ENCODE measurements around the gene RPEL1.
"Not testable (repeated sequence)": the region's sequence is repeated elsewhere in the genome, so short reads cannot be mapped to it uniquely, and the experiment has no call there.

The RPEL1 gene

DNA sequence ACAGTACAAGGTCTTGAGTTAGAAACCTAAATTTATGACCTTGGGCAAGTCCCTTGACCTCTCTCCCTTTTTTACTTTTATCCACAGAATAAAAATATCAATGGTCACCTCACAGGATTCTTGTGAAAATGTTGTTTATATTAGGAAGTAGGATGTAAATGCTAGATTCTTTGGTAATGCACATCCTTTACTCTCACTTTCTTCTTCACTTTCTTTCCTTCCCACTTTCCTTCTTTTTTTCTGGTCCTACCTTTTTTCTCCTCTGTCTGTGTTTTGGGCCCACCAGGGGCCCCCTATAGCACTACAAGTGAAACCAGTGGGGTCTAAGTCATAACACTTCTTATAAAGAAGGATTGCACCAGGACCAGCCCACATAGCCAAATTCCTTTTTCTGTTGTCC, 12.1 kb downstream of the RPEL1 start:
- no peak for DNase-seq (ENCODE audit: low read depth in 1 of 2, low spot score in 1 of 2)
- no peak overlapping the region for H3K27ac ChIP-seq (replicated peaks)
- H3K27me3 ChIP-seq (ENCODE audit: insufficient read depth, poor library complexity, severe bottlenecking) = no peaks in the 10 kb centered on the region
- no peak overlapping the region for H3K4me3 ChIP-seq (replicated peaks; ENCODE audit: insufficient read depth, low read length)
- no peak for TF ChIP-seq SPI1 (IDR thresholded peaks at IDR 0.05; ENCODE audit: borderline replicate concordance, low read depth)
- TF ChIP-seq, protein P1, sequence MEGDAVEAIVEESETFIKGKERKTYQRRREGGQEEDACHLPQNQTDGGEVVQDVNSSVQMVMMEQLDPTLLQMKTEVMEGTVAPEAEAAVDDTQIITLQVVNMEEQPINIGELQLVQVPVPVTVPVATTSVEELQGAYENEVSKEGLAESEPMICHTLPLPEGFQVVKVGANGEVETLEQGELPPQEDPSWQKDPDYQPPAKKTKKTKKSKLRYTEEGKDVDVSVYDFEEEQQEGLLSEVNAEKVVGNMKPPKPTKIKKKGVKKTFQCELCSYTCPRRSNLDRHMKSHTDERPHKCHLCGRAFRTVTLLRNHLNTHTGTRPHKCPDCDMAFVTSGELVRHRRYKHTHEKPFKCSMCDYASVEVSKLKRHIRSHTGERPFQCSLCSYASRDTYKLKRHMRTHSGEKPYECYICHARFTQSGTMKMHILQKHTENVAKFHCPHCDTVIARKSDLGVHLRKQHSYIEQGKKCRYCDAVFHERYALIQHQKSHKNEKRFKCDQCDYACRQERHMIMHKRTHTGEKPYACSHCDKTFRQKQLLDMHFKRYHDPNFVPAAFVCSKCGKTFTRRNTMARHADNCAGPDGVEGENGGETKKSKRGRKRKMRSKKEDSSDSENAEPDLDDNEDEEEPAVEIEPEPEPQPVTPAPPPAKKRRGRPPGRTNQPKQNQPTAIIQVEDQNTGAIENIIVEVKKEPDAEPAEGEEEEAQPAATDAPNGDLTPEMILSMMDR (IDR thresholded peaks at IDR 0.05; ENCODE audit: insufficient read depth, low read length) = no peak
- TF ChIP-seq POLR2AphosphoS5 (IDR thresholded peaks at IDR 0.05; ENCODE audit: low read depth) = no peak
- TF ChIP-seq GABPA (IDR thresholded peaks at IDR 0.05; ENCODE audit: low read depth) = no peak
- TF ChIP-seq, protein P2, sequence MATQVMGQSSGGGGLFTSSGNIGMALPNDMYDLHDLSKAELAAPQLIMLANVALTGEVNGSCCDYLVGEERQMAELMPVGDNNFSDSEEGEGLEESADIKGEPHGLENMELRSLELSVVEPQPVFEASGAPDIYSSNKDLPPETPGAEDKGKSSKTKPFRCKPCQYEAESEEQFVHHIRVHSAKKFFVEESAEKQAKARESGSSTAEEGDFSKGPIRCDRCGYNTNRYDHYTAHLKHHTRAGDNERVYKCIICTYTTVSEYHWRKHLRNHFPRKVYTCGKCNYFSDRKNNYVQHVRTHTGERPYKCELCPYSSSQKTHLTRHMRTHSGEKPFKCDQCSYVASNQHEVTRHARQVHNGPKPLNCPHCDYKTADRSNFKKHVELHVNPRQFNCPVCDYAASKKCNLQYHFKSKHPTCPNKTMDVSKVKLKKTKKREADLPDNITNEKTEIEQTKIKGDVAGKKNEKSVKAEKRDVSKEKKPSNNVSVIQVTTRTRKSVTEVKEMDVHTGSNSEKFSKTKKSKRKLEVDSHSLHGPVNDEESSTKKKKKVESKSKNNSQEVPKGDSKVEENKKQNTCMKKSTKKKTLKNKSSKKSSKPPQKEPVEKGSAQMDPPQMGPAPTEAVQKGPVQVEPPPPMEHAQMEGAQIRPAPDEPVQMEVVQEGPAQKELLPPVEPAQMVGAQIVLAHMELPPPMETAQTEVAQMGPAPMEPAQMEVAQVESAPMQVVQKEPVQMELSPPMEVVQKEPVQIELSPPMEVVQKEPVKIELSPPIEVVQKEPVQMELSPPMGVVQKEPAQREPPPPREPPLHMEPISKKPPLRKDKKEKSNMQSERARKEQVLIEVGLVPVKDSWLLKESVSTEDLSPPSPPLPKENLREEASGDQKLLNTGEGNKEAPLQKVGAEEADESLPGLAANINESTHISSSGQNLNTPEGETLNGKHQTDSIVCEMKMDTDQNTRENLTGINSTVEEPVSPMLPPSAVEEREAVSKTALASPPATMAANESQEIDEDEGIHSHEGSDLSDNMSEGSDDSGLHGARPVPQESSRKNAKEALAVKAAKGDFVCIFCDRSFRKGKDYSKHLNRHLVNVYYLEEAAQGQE (IDR thresholded peaks at IDR 0.05; ENCODE audit: insufficient replicate concordance, low read depth) = no peak

DNA sequence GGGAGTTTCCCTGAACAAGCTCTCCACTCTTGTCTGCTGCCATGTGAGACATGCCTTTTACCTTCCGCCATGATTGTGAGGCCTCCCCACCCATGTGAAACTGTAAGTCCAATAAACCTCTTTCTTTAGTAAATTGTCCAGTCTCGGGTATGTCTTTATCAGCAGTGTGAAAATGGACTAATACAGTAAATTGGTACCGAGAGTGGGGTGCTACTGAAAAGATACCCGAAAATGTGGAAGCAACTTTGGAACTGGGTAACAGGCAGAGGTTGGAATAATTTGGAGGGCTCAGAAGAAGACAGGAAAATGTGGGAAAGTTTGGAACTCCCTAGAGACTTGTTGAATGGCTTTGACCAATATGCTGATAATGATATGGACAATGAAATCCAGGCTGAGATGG, 13.2 kb downstream of the RPEL1 start:
- not testable (repeated sequence) for H3K27me3 ChIP-seq (ENCODE audit: insufficient read depth, poor library complexity, severe bottlenecking); H3K4me3 ChIP-seq (replicated peaks; ENCODE audit: insufficient read depth, low read length); H3K27ac ChIP-seq (replicated peaks); DNase-seq (ENCODE audit: low read depth in 1 of 2, low spot score in 1 of 2)

DNA sequence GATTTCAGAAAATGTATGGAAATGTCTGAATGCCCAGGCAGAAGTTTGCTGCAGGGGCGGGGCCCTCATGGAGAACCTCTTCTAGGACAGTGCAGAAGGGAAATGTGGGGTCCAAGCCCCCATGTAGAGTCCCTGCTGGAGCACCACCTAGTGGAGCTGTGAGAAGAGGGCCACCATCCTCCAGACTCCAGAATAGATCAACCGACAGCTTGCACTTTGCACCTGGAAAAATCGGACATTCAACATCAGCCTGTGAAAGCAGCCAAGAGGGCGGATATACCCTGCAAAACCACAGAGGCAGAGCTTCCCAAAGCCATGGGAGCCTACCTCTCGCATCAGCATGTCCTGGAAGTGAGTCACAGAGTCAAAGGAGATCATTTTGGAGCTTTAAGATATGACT, 14.3 kb downstream of the RPEL1 start:
- no peak for DNase-seq (ENCODE audit: low read depth in 1 of 2, low spot score in 1 of 2)
- no peak overlapping the region for H3K4me3 ChIP-seq (replicated peaks; ENCODE audit: insufficient read depth, low read length)
- H3K27me3 ChIP-seq (ENCODE audit: insufficient read depth, poor library complexity, severe bottlenecking) = no peaks in the 10 kb centered on the region
- no peak overlapping the region for H3K27ac ChIP-seq (replicated peaks)
- TF ChIP-seq POLR2AphosphoS5 (IDR thresholded peaks at IDR 0.05; ENCODE audit: low read depth) (no peak), SPI1 (IDR thresholded peaks at IDR 0.05; ENCODE audit: borderline replicate concordance, low read depth) (no peak), GABPA (IDR thresholded peaks at IDR 0.05; ENCODE audit: low read depth) (no peak)
- TF ChIP-seq, protein P2 (IDR thresholded peaks at IDR 0.05; ENCODE audit: insufficient replicate concordance, low read depth) = no peak
- TF ChIP-seq, protein P1 (IDR thresholded peaks at IDR 0.05; ENCODE audit: insufficient read depth, low read length) = no peak

DNA sequence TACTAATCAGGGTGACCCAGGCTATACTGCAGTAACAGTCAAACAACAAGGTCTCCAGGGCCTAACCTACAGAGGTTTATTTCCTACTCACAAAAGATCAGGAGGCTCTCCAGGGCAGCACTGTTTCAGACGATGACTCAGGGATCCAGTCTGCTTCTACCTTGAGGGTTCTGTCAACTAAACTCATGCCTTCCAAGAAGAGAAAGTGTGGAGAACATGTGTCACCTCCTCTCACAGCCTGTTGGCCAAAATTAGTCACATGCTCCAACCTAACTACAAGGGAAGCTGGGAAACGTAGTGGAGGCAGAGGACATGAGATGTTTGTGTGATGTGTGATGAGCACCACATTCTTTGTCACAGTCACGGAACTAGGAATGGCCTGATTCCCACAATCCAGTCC, 16.5 kb downstream of the RPEL1 start:
- H3K4me3 ChIP-seq (replicated peaks; ENCODE audit: insufficient read depth, low read length) = no peak overlapping the region
- TF ChIP-seq, protein P1 (IDR thresholded peaks at IDR 0.05; ENCODE audit: insufficient read depth, low read length) = no peak
- TF ChIP-seq SPI1 (IDR thresholded peaks at IDR 0.05; ENCODE audit: borderline replicate concordance, low read depth) (no peak), GABPA (IDR thresholded peaks at IDR 0.05; ENCODE audit: low read depth) (no peak), POLR2AphosphoS5 (IDR thresholded peaks at IDR 0.05; ENCODE audit: low read depth) (no peak)
- TF ChIP-seq, protein P2 (IDR thresholded peaks at IDR 0.05; ENCODE audit: insufficient replicate concordance, low read depth) = no peak
- no peak overlapping the region for H3K27ac ChIP-seq (replicated peaks)
- no peak for DNase-seq (ENCODE audit: low read depth in 1 of 2, low spot score in 1 of 2)
- H3K27me3 ChIP-seq (ENCODE audit: insufficient read depth, poor library complexity, severe bottlenecking) = no peaks in the 10 kb centered on the region

Data from HL-60 (cell line).